NCI-H146 (cell line): ENCODE results near the gene EFCAB6.

Experiments used
- DNase-seq: peaks from one replicate; lab custom pipeline; 2025; lab: John Stamatoyannopoulos, UW

The EFCAB6 gene

DNA sequence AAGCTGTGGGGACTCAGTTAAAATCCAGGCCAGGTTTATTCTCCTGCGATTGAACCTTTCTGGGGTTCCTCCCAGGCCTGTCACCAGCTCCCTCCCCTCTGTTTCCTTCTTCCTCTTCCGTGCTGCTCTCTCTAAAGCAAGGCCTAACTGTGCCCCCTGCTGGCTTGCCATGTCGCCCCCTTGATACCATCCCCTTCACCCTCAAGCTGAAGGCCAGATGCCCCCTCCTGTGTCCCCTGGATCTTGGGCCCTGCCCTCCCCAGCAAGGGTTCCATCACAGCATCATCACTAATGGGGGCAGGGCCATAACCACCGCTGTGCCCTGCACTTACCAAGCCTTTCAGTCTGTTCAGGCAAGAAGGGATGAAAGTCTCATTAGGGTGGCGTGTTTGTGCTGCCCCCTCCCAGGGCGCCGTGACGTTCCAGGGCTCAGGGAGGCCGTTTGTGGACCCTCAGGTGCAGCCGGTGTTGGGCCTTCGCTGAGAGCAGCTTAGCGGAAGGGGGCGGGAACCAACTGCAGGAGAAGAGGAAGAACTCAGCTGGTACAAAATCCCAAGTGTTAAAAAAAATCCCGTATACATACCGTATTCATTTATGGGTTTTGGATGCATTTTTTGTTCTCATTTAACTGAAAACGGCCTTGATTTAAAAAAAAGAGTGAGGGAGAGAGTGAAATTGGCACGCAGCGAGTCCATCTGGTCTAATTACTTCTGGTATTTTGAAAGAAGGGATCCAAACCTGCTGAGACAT, 330.4 kb downstream of the EFCAB6 start:
- DNase-seq = no peak

DNA sequence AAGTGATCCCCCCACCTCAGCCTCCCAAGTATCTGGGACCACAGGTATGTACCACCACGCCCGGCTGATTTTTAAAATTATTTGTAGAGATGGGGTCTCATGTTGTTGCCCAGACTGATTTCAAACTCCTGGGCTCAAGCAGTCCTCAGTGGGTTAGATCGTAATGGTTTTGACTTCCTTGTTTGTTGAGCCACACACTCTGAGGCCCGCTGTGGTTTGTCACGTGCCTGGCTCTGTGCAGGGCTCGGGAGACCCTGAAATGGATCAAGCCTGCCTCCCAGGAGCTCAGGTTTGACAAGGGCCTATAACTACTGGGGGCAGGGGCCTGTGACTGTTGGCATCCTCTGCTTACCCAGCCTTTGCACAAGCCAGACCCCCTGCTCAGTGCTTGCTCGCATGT, 332.1 kb downstream of the EFCAB6 start:
- no peak for DNase-seq

DNA sequence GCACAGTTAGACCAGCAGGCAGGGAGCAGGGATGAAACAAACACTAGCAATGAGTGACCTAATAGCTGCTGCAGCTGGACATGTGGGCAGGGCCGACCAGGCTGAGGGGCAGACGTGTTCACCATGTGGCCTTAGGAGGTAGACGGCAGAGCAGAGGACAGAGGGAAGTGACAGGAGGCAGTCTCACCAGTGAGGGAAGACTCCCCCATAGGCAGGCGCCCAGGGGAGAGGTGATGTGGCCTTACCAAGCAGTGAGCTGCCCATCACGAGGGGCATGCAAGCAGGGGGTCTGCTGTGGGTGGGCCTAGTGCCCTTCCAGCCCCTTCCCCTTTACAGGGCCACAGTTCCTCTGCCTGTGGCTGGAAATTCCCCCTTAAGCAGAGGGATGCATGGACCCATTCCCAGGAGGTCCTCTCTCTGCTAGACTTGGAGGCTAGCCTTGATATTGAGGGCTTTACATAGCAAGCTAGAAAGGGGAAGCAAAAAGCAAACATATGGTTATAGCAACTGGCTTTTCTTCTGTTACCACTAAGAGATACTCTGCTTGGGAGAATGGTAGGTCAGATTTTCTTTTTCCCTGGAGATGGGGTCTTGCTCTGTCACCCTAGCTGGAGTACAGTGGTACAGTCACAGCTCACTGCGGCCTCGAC, 332.7 kb downstream of the EFCAB6 start:
- peak; percentile 6 for DNase-seq
